Measurements from ENCODE around the gene SLC6A3.

SLC6A3 gene

DNA sequence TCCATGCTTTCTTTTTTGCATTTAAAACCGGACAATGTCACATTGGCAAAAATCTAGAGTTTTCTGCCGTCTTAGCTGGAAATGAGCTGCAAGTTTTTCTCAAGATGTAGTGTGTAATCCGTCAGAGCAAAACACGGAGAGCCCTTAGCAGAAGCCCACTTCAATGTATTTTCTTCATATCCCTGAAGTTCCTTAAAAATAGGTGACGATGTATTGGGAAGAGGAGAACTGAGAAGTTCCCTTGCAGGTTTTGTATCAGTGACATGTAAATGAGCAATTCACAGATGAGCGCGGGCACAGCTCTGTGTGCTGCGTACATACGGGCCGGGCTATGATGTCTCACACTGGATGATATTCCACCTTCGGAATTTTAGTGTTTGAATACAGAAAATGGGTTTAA is 85.5 kb downstream of the SLC6A3 start:
- H3K36me3 ChIP-seq (ENCODE audit: insufficient read depth, low read length): no peaks in the 10 kb centered on the region
- no peaks in the 10 kb centered on the region for H3F3A ChIP-seq (ENCODE audit: low read depth)
- no peak overlapping the region for H2AFZ ChIP-seq (ENCODE audit: low read length)
- H3K27me3 ChIP-seq (ENCODE audit: insufficient read depth, low read length, poor library complexity, severe bottlenecking): no peaks in the 10 kb centered on the region
- no peak overlapping the region for H3K4me3 ChIP-seq (ENCODE audit: low read length, poor library complexity, severe bottlenecking)
- H3K9ac ChIP-seq (ENCODE audit: low read depth, low read length, poor library complexity, severe bottlenecking): no peak overlapping the region
- H3K4me1 ChIP-seq (ENCODE audit: insufficient read depth, low read length, poor library complexity, severe bottlenecking): peaks cover 7% of the 10 kb centered on the region
- H3K79me2 ChIP-seq (ENCODE audit: insufficient read depth, low read length): no peaks in the 10 kb centered on the region
- H3K9me3 ChIP-seq (ENCODE audit: insufficient read depth, low read depth, low read length): no peaks in the 10 kb centered on the region
- H3K9me2 ChIP-seq (replicated peaks; ENCODE audit: low read depth, low read length): no peaks in the 10 kb centered on the region
- no peaks in the 10 kb centered on the region for H4K20me1 ChIP-seq (ENCODE audit: insufficient read depth, low read length, poor library complexity, severe bottlenecking)
- H3K4me2 ChIP-seq (ENCODE audit: low read depth, low read length, poor library complexity, severe bottlenecking): no peak overlapping the region
- TF ChIP-seq, protein P1, sequence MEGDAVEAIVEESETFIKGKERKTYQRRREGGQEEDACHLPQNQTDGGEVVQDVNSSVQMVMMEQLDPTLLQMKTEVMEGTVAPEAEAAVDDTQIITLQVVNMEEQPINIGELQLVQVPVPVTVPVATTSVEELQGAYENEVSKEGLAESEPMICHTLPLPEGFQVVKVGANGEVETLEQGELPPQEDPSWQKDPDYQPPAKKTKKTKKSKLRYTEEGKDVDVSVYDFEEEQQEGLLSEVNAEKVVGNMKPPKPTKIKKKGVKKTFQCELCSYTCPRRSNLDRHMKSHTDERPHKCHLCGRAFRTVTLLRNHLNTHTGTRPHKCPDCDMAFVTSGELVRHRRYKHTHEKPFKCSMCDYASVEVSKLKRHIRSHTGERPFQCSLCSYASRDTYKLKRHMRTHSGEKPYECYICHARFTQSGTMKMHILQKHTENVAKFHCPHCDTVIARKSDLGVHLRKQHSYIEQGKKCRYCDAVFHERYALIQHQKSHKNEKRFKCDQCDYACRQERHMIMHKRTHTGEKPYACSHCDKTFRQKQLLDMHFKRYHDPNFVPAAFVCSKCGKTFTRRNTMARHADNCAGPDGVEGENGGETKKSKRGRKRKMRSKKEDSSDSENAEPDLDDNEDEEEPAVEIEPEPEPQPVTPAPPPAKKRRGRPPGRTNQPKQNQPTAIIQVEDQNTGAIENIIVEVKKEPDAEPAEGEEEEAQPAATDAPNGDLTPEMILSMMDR (conservative IDR thresholded peaks at IDR 0.05; ENCODE audit: low read length): no peak
- TF ChIP-seq EZH2phosphoT487 (IDR thresholded peaks at IDR 0.05; ENCODE audit: borderline replicate concordance): no peak

- no peak overlapping the region for H2AFZ ChIP-seq (ENCODE audit: low read length)
- H3K4me3 ChIP-seq (ENCODE audit: low read length, poor library complexity, severe bottlenecking): no peak overlapping the region
- no peaks in the 10 kb centered on the region for H3K27me3 ChIP-seq (ENCODE audit: insufficient read depth, low read length, poor library complexity, severe bottlenecking)
- no peaks in the 10 kb centered on the region for H3K36me3 ChIP-seq (ENCODE audit: insufficient read depth, low read length)
- peaks cover 3% of the 10 kb centered on the region for H3K4me1 ChIP-seq (ENCODE audit: insufficient read depth, low read length, poor library complexity, severe bottlenecking)
- no peak for TF ChIP-seq EZH2phosphoT487 (IDR thresholded peaks at IDR 0.05; ENCODE audit: borderline replicate concordance)
- TF ChIP-seq, protein P1 (conservative IDR thresholded peaks at IDR 0.05; ENCODE audit: low read length): no peak
- H3K4me2 ChIP-seq (ENCODE audit: low read depth, low read length, poor library complexity, severe bottlenecking): no peak overlapping the region
- no peaks in the 10 kb centered on the region for H3K9me3 ChIP-seq (ENCODE audit: insufficient read depth, low read depth, low read length)
- no peaks in the 10 kb centered on the region for H3K79me2 ChIP-seq (ENCODE audit: insufficient read depth, low read length)
- H4K20me1 ChIP-seq (ENCODE audit: insufficient read depth, low read length, poor library complexity, severe bottlenecking): no peaks in the 10 kb centered on the region
- no peaks in the 10 kb centered on the region for H3F3A ChIP-seq (ENCODE audit: low read depth)
- H3K9ac ChIP-seq (ENCODE audit: low read depth, low read length, poor library complexity, severe bottlenecking): no peak overlapping the region
- no peaks in the 10 kb centered on the region for H3K9me2 ChIP-seq (replicated peaks; ENCODE audit: low read depth, low read length)
Observed at GRCh38 chr5:1359031-1359645, 86.1 kb downstream of the SLC6A3 start.

GRCh38 chr5:1358726-1359025 is 86.6 kb downstream of the SLC6A3 start:
- Histone ChIP-seq H4K20me1 (ENCODE audit: insufficient read depth, low read length, poor library complexity, severe bottlenecking) (no peaks in the 10 kb centered on the region), H3K36me3 (ENCODE audit: insufficient read depth, low read length) (no peaks in the 10 kb centered on the region), H3K27me3 (ENCODE audit: insufficient read depth, low read length, poor library complexity, severe bottlenecking) (no peaks in the 10 kb centered on the region), H3F3A (ENCODE audit: low read depth) (no peaks in the 10 kb centered on the region), H3K79me2 (ENCODE audit: insufficient read depth, low read length) (no peaks in the 10 kb centered on the region), H3K4me3 (ENCODE audit: low read length, poor library complexity, severe bottlenecking) (no peak overlapping the region), H3K9me2 (replicated peaks; ENCODE audit: low read depth, low read length) (no peaks in the 10 kb centered on the region), H2AFZ (ENCODE audit: low read length) (no peak overlapping the region), H3K9me3 (ENCODE audit: insufficient read depth, low read depth, low read length) (no peaks in the 10 kb centered on the region), H3K4me1 (ENCODE audit: insufficient read depth, low read length, poor library complexity, severe bottlenecking) (no peaks in the 10 kb centered on the region), H3K4me2 (ENCODE audit: low read depth, low read length, poor library complexity, severe bottlenecking) (no peak overlapping the region), H3K9ac (ENCODE audit: low read depth, low read length, poor library complexity, severe bottlenecking) (no peak overlapping the region)
- TF ChIP-seq, protein P1 (conservative IDR thresholded peaks at IDR 0.05; ENCODE audit: low read length): no peak
- TF ChIP-seq EZH2phosphoT487 (IDR thresholded peaks at IDR 0.05; ENCODE audit: borderline replicate concordance): no peak
